Uterus (tissue), 2 donors: ENCODE results near the gene MEF2B.

Experiments used
- POLR2A ChIP-seq, 2 donors: fragments of 450-650 bp; IDR thresholded peaks; one replicate each; pipeline ENCODE4 v1.6.1; 2016; ENCODE audit warnings: antibody characterized with exemption in 2 of 2, mild to moderate bottlenecking in 1 of 2, moderate library complexity in 1 of 2
- TF ChIP-seq, protein P1 (sequence below), 4 experiments: fragments of 200-600 bp in 2 of 4; fragments of 450-650 bp in 2 of 4; sonication (generic) in 2 of 4; IDR thresholded peaks; one replicate each; pipeline ENCODE4 v1.5.1; 2016 to 2019; ENCODE audit warnings: antibody characterized with exemption in 4 of 4, mild to moderate bottlenecking in 2 of 4, moderate library complexity in 1 of 4

DNA sequence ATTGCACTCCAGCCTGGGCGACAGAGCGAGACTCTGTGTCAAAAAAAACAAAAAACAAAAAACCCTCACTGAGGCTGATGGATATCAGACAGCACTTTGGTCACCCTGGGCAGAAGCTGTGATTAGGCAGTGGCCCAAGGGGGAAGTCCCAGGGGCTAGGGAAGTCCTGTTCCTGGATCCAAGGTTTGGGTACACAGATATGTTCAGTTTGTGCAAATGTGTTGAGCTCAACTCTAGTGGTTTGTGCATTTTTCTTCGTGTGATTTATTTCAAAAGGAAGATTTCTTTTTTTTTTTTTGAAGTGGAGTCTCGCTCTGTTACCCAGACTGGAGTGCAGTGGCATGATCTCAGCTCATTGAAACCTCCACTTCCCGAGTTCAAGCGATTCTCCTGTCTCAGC, 12.3 kb downstream of the MEF2B start:
- TF ChIP-seq, protein P1, sequence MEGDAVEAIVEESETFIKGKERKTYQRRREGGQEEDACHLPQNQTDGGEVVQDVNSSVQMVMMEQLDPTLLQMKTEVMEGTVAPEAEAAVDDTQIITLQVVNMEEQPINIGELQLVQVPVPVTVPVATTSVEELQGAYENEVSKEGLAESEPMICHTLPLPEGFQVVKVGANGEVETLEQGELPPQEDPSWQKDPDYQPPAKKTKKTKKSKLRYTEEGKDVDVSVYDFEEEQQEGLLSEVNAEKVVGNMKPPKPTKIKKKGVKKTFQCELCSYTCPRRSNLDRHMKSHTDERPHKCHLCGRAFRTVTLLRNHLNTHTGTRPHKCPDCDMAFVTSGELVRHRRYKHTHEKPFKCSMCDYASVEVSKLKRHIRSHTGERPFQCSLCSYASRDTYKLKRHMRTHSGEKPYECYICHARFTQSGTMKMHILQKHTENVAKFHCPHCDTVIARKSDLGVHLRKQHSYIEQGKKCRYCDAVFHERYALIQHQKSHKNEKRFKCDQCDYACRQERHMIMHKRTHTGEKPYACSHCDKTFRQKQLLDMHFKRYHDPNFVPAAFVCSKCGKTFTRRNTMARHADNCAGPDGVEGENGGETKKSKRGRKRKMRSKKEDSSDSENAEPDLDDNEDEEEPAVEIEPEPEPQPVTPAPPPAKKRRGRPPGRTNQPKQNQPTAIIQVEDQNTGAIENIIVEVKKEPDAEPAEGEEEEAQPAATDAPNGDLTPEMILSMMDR (IDR thresholded peaks at IDR 0.05): no peak
- no peak for TF ChIP-seq POLR2A (IDR thresholded peaks at IDR 0.05)
